GM12872 (cell line): ENCODE data around the gene PNN.

Source experiments
- CTCF ChIP-seq: IDR thresholded peaks from 3 replicates; pipeline ENCODE4 v1.5.1; 2011; ENCODE audit warnings: low read depth, mild to moderate bottlenecking, low read length, moderate library complexity; ENCODE audit not compliant: insufficient read depth

Gene PNN

GRCh38 chr14:39230416-39231035 lies 55.5 kb downstream of the PNN start:
- no peak for TF ChIP-seq CTCF

- TF ChIP-seq CTCF, result peak; percentile 49
These were observed 56.9 kb downstream of the PNN start for GRCh38 chr14:39231751-39232553.
